IMR-90 (cell line): ENCODE data around the gene ICAM5. TPM values are rescaled to one million over a fixed set of nuclear protein-coding genes. Genes with fewer than 3 reads are reported as not detected.

Experiments
- ATAC-seq: fragments of 200-7000 bp; cut with Tn5 transposase; 2 replicates; pipeline ENCODE4 v1.9.1; 2020; ENCODE audit warnings: low read depth, mild to moderate bottlenecking, moderate library complexity
- BruUV-seq: library from RNA; stranded (reverse); fragments of 400-500 nt; replicated peaks from 2 replicates; lab custom pipeline; 2021; lab: Mats Ljungman, UMichigan
- CTCF ChIA-PET: fragments of 300-600 bp; formaldehyde crosslinking; extraction: SDS; loops from one replicate; lab custom pipeline; 2021; ENCODE audit warnings: antibody characterized with exemption; lab: Yijun Ruan, JAX
- POLR2A ChIA-PET: fragments of 300-600 bp; sonication (Branson Sonifier 250); formaldehyde crosslinking; loops from one replicate; lab custom pipeline; 2022; ENCODE audit warnings: antibody characterized with exemption; ENCODE audit not compliant: unreplicated experiment; lab: Charles Lee
- DNase-seq: peaks from one replicate; pipeline ENCODE4 v3.0.0; 2013
- H2AFZ ChIP-seq: replicated peaks from 2 replicates; pipeline ENCODE3; 2013; ENCODE audit warnings: low read length, mild to moderate bottlenecking; ENCODE audit not compliant: poor library complexity
- H2AK5ac ChIP-seq: 2 replicates; pipeline ENCODE4 v1.6.1; 2013; ENCODE audit warnings: low read depth, low read length, inconsistent platforms
- H2AK9ac ChIP-seq: replicated peaks from 2 replicates; pipeline ENCODE3; 2013; ENCODE audit warnings: mild to moderate bottlenecking, low read depth, low read length, moderate library complexity; ENCODE audit not compliant: poor library complexity
- H2BK120ac ChIP-seq: 2 replicates; pipeline ENCODE4 v1.6.1; 2013; ENCODE audit warnings: low read depth, low read length, inconsistent platforms
- H2BK15ac ChIP-seq: 3 replicates; pipeline ENCODE4 v1.6.1; 2013; ENCODE audit warnings: low read depth, low read length, inconsistent platforms
- H2BK20ac ChIP-seq: 2 replicates; pipeline ENCODE4 v1.6.1; 2013; ENCODE audit warnings: low read depth, mild to moderate bottlenecking, inconsistent platforms, low read length, moderate library complexity
- H2BK5ac ChIP-seq: 2 replicates; pipeline ENCODE4 v1.6.1; 2013; ENCODE audit warnings: mild to moderate bottlenecking, low read depth, low read length, inconsistent platforms; ENCODE audit not compliant: poor library complexity, severe bottlenecking
- H3K14ac ChIP-seq: replicated peaks from 2 replicates; pipeline ENCODE4 v1.6.1; 2013; ENCODE audit warnings: low read depth, low read length, inconsistent platforms
- H3K18ac ChIP-seq: 2 replicates; pipeline ENCODE4 v1.6.1; 2013; ENCODE audit warnings: low read depth, low read length, control low read depth
- H3K23ac ChIP-seq: 2 replicates; pipeline ENCODE4 v1.6.1; 2013; ENCODE audit warnings: low read depth, low read length, inconsistent platforms
- H3K27ac ChIP-seq: 2 replicates; pipeline ENCODE4 v1.5.1; 2013; ENCODE audit warnings: mild to moderate bottlenecking, control low read depth, low read length; ENCODE audit not compliant: insufficient read depth
- H3K27me3 ChIP-seq: 2 replicates; pipeline ENCODE4 v1.6.1; 2013; ENCODE audit warnings: low read length; ENCODE audit not compliant: control insufficient read depth, insufficient read depth
- H3K36me3 ChIP-seq: 2 replicates; pipeline ENCODE4 v1.6.1; 2013; ENCODE audit warnings: low read length, mixed read lengths; ENCODE audit not compliant: control insufficient read depth, insufficient read depth
- H3K4ac ChIP-seq: 2 replicates; pipeline ENCODE4 v1.6.1; 2013; ENCODE audit warnings: low read depth, low read length, inconsistent platforms
- H3K4me1 ChIP-seq: 2 replicates; pipeline ENCODE4 v1.6.1; 2013; ENCODE audit warnings: low read length, mixed read lengths; ENCODE audit not compliant: control insufficient read depth, insufficient read depth
- H3K4me2 ChIP-seq: 2 replicates; pipeline ENCODE4 v1.6.1; 2013; ENCODE audit warnings: low read depth, mild to moderate bottlenecking, control low read depth, low read length, moderate library complexity
- H3K4me3 ChIP-seq: 2 replicates; pipeline ENCODE4 v1.5.1; 2013; ENCODE audit warnings: low read depth, mild to moderate bottlenecking, control low read depth, low read length, moderate library complexity; ENCODE audit not compliant: insufficient read depth
- H3K56ac ChIP-seq: 2 replicates; pipeline ENCODE4 v1.6.1; 2013; ENCODE audit warnings: low read length, inconsistent platforms; ENCODE audit not compliant: insufficient read depth; ENCODE audit errors: extremely low read depth
- H3K79me1 ChIP-seq, 2 experiments: 2 replicates each; pipeline ENCODE4 v1.6.1; 2013; ENCODE audit warnings: low read length in 2 of 2, inconsistent platforms in 1 of 2, low read depth in 1 of 2
- H3K9ac ChIP-seq: 2 replicates; pipeline ENCODE4 v1.6.1; 2013; ENCODE audit warnings: low read depth, low read length, control low read depth
- H3K9me1 ChIP-seq: 2 replicates; pipeline ENCODE4 v1.6.1; 2013; ENCODE audit warnings: low read length, inconsistent platforms; ENCODE audit not compliant: insufficient read depth
- H3K9me3 ChIP-seq: 2 replicates; pipeline ENCODE4 v1.6.1; 2013; ENCODE audit warnings: low read length; ENCODE audit not compliant: control insufficient read depth, insufficient read depth
- H4K20me1 ChIP-seq: 2 replicates; pipeline ENCODE4 v1.6.1; 2013; ENCODE audit warnings: low read length, inconsistent platforms; ENCODE audit not compliant: insufficient read depth
- H4K5ac ChIP-seq: 2 replicates; pipeline ENCODE4 v1.6.1; 2013; ENCODE audit warnings: mild to moderate bottlenecking, low read depth, low read length, control low read depth
- H4K8ac ChIP-seq, 2 experiments: 2 replicates each; pipeline ENCODE4 v1.6.1; 2013; ENCODE audit warnings: low read depth in 2 of 2, low read length in 2 of 2, control low read depth in 1 of 2, inconsistent platforms in 1 of 2
- H4K91ac ChIP-seq: 2 replicates; pipeline ENCODE4 v1.6.1; 2013; ENCODE audit warnings: low read depth, low read length, inconsistent platforms; ENCODE audit not compliant: insufficient read depth
- WGBS, 2 experiments: methylation state at CpG; one replicate each; pipeline versions ENCODE4 v1.1.5 to v1.1.7; 2013; ENCODE audit warnings: missing lambda C conversion rate in 2 of 2; ENCODE audit not compliant: insufficient read length in 1 of 2; ENCODE audit errors: extremely low coverage in 2 of 2; 5-methylcytosine and 5-hydroxymethylcytosine counted together
- dilution Hi-C: fragments of 300-500 bp; cut with HindIII; formaldehyde crosslinking; loops from one replicate; pipeline ENCODE4 v1.14.3; 2018; ENCODE audit warnings: low sequenced_read_pairs; ENCODE audit not compliant: unreplicated experiment
- in situ Hi-C: fragments of 300-500 bp; cut with MboI; formaldehyde crosslinking; loops from 3 replicates; pipeline ENCODE4 v1.14.3; 2019; ENCODE audit warnings: low sequenced_read_pairs, inconsistent platforms, mixed read lengths
- intact Hi-C: fragments of 100-400 bp; cut with micrococcal nuclease; formaldehyde crosslinking; loops from 2 replicates; pipeline ENCODE4 v1.10.0; 2022
- polyA plus RNA-seq, 3 experiments: library from polyadenylated mRNA; depleted of rRNA; stranded (reverse); fragments of >200 nt; gene quantifications; 2 replicates each; pipeline ENCODE4 v1.2.3, GENCODE V29; 2012; ENCODE audit warnings: low replicate concordance in 1 of 3
- total RNA-seq: library from RNA; depleted of rRNA; stranded (reverse); fragments of >200 nt; gene quantifications from 2 replicates; pipeline ENCODE4 v1.2.3, GENCODE V29; 2012
- TF ChIP-seq, protein P1 (sequence below): conservative IDR thresholded peaks from 2 replicates; pipeline ENCODE4 v1.5.1; 2012; ENCODE audit warnings: mild to moderate bottlenecking, low read depth, low read length, improper control_type of control experiment

ICAM5 gene
- total and polyA plus RNA-seq, 2 of the 4 experiments (the other 2 are of a cell fraction) = 3.0 to 23.9 TPM

DNA sequence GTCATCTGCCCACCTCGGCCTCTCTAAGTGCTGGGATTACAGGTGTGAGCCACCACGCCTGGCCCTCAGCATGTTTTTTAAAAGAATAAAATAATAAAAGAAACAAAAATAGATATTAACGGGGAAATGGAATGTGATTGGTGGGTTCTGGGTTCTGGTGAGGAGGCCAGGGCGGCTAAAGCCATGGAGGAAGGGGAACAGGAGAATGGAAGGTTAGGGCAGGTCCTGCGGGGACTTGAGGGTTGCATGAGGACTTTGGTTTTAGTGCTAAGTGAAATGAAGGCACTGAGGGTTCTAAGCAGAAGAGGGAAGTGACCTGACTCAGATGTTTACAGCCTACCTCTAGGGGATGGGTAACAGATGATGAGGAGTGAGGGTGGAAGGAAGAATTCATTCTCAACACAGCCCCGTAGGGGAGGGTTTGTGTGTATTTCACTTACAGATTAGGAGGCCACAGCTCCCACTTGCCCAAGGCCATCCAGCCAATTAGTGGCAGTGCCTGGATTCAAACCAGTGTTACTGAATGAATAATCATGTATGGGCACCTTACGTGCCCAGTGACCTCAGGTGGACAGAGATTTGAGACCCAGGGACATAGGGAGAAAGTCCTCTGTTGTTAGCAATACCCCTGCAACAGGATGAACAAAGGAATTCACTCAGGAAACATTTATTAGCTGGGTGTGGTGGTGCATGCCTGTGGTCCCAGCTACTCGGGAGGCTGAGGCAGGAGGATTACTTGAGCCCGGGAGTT is 44.4 kb upstream of the ICAM5 start:
- WGBS, 2 experiments = 90% methylated on average over 1 of the region's 9 CpGs; no CpG with 5 or more reads in 1 of the 2 experiments
- no peak overlapping the region for H3K27ac ChIP-seq
- peak overlapping the region; percentile 64 for H2BK120ac ChIP-seq
- H4K91ac ChIP-seq = no peak overlapping the region
- no peaks in the 10 kb centered on the region for H3K36me3 ChIP-seq
- dilution Hi-C loops (no loop called here), intact Hi-C loops (no loop called here), in situ Hi-C loops (loop anchor here (10.0 kb wide), 1 partner anchor 301 kb away; no protein-coding TSS in a partner anchor)
- H3K14ac ChIP-seq = no peak overlapping the region; the same call in 1 of the 2 replicates
- POLR2A ChIA-PET = no interaction called here
- peaks cover 3% of the 10 kb centered on the region; the same call in 1 of the 2 replicates for H3K9me1 ChIP-seq
- H3K4me3 ChIP-seq = no peak overlapping the region
- H3K4me2 ChIP-seq = no peak overlapping the region
- no peaks in the 10 kb centered on the region for H4K20me1 ChIP-seq
- peak overlapping the region; percentile 85; the same call in 1 of the 2 replicates for H2BK20ac ChIP-seq
- H2AK5ac ChIP-seq = peak overlapping the region; percentile 92; the same call in 1 of the 2 replicates
- DNase-seq (no peak), ATAC-seq (no peak)
- H3K79me1 ChIP-seq = no peaks in the 10 kb centered on the region; a peak in 1 of 4 replicates
- H3K4ac ChIP-seq = peak overlapping the region; percentile 45
- no TSS peak for BruUV-seq
- no peak overlapping the region; the same call in 1 of the 2 replicates for H4K5ac ChIP-seq
- H3K23ac ChIP-seq = peak overlapping the region; percentile 73; the same call in 1 of the 2 replicates
- peak overlapping the region; percentile 50 for H2AK9ac ChIP-seq
- TF ChIP-seq, protein P1, sequence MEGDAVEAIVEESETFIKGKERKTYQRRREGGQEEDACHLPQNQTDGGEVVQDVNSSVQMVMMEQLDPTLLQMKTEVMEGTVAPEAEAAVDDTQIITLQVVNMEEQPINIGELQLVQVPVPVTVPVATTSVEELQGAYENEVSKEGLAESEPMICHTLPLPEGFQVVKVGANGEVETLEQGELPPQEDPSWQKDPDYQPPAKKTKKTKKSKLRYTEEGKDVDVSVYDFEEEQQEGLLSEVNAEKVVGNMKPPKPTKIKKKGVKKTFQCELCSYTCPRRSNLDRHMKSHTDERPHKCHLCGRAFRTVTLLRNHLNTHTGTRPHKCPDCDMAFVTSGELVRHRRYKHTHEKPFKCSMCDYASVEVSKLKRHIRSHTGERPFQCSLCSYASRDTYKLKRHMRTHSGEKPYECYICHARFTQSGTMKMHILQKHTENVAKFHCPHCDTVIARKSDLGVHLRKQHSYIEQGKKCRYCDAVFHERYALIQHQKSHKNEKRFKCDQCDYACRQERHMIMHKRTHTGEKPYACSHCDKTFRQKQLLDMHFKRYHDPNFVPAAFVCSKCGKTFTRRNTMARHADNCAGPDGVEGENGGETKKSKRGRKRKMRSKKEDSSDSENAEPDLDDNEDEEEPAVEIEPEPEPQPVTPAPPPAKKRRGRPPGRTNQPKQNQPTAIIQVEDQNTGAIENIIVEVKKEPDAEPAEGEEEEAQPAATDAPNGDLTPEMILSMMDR = no peak
- peaks cover 2% of the 10 kb centered on the region; the same call in 1 of the 2 replicates for H3K4me1 ChIP-seq
- H3K18ac ChIP-seq = no peak overlapping the region
- no peak overlapping the region for H3K9ac ChIP-seq
- no peak overlapping the region for H2BK5ac ChIP-seq
- no peak overlapping the region for H2BK15ac ChIP-seq
- no peak overlapping the region for H3K56ac ChIP-seq
- H3K9me3 ChIP-seq = no peaks in the 10 kb centered on the region
- CTCF ChIA-PET = no interaction called here
- no peaks in the 10 kb centered on the region for H3K27me3 ChIP-seq
- H4K8ac ChIP-seq = no peak overlapping the region
- peak overlapping the region; percentile 70 for H2AFZ ChIP-seq
